Mononuclear cell (primary cell): ENCODE measurements around the gene CDC20. TPM values are rescaled to one million over a fixed set of nuclear protein-coding genes. Genes with fewer than 3 reads are reported as not detected.

Experiments
- H3K27me3 ChIP-seq: 2 replicates; pipeline ENCODE4 v1.6.0; 2011; ENCODE audit warnings: low read length, control low read depth; ENCODE audit not compliant: insufficient read depth
- H3K4me1 ChIP-seq: 2 replicates; pipeline ENCODE4 v1.5.1; 2011; ENCODE audit warnings: mild to moderate bottlenecking, low read length, control low read depth; ENCODE audit not compliant: insufficient read depth
- H3K4me3 ChIP-seq: 2 replicates; pipeline ENCODE4 v1.5.1; 2011; ENCODE audit warnings: mild to moderate bottlenecking, low read length, moderate library complexity
- H3K9me3 ChIP-seq: 2 replicates; pipeline ENCODE4 v1.5.1; 2011; ENCODE audit warnings: low read depth, mild to moderate bottlenecking, control low read depth, low read length
- total RNA-seq: library from RNA; depleted of rRNA; stranded (reverse); fragments of >200 nt; gene quantifications from one replicate; pipeline ENCODE4 v1.2.3, GENCODE V29; 2012

The CDC20 gene
- total RNA-seq, 1 donor, result 0.52 TPM

DNA sequence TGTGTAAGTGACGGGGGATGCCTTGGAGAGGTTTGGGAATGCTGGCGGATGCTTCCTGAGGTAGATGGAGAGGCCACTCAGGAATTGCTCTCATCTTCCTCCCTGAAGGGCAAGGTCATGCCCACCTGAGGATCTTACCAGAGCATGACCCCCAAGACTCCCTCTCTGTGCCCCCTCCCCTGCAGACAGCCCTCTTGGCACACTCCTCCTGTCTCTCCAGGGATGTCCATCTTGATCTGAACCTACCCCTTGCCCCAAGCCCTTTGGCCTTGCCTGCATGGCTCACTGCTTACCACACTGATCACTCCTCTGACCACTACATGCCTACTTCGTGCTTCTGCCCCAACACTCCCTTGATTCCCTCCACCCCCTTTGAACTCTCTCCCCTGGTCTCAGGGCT lies 39.0 kb upstream of the CDC20 start:
- Histone ChIP-seq H3K9me3 (no peaks in the 10 kb centered on the region), H3K4me1 (no peaks in the 10 kb centered on the region), H3K4me3 (no peak overlapping the region), H3K27me3 (no peaks in the 10 kb centered on the region)

DNA sequence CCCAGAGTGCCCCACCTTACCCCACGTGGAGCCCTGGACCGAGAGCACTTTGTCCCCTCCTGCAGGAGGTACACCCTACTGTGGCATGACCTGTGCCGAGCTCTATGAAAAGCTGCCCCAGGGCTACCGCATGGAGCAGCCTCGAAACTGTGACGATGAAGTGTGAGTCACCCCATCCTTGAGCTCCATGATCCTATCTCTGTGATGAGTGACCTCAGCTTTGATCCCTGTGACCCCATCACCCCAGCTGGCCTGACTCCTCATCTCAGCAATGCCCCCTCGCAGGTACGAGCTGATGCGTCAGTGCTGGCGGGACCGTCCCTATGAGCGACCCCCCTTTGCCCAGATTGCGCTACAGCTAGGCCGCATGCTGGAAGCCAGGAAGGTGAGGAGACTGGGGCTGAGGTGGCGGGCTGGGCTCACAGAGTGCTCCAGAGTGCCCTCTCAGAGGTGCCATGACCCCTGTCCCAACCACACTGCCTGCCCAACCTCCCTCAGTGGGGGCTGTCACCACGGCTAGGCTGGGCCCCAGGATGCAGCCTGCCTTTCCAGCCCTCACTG lies 37.4 kb upstream of the CDC20 start:
- Histone ChIP-seq H3K27me3 (no peaks in the 10 kb centered on the region), H3K4me3 (no peak overlapping the region), H3K4me1 (no peaks in the 10 kb centered on the region)

DNA sequence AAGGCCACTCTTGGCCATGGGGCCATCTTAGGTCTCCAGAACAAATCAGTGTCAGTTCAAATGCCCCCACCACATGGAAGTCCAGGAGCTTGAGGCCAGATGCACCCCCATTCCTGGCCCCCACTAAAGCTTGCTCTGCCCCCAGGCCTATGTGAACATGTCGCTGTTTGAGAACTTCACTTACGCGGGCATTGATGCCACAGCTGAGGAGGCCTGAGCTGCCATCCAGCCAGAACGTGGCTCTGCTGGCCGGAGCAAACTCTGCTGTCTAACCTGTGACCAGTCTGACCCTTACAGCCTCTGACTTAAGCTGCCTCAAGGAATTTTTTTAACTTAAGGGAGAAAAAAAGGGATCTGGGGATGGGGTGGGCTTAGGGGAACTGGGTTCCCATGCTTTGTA lies 36.3 kb upstream of the CDC20 start:
- no peaks in the 10 kb centered on the region for H3K4me1 ChIP-seq

More for the DNA sequence above, 37.4 kb upstream of the CDC20 start:
- no peaks in the 10 kb centered on the region for H3K9me3 ChIP-seq

DNA sequence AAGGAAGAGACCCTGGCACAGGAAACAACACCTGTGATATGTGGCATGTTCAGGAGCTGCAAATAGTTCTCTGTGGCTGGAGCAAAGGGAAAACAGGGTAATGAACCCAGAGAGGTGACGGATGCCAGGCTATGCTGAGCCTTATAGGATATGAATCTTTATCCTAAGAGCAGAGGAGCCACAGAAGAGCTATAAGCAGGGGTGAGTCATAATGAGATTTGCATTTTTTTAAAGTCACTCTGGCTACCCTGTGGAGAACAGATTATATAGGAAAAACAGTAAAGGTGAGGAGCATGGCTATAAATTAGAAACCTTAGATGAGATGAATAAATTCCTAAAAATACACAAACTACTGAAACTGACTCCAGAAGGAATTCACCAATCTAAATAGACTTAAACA lies 34.0 kb upstream of the CDC20 start:
- Histone ChIP-seq H3K4me3 (no peak overlapping the region), H3K4me1 (peaks cover 3% of the 10 kb centered on the region), H3K27me3 (no peaks in the 10 kb centered on the region)

More for the DNA sequence above, 36.3 kb upstream of the CDC20 start:
- H3K27me3 ChIP-seq, result no peaks in the 10 kb centered on the region
- H3K4me3 ChIP-seq, result no peak overlapping the region
- no peaks in the 10 kb centered on the region for H3K9me3 ChIP-seq

DNA sequence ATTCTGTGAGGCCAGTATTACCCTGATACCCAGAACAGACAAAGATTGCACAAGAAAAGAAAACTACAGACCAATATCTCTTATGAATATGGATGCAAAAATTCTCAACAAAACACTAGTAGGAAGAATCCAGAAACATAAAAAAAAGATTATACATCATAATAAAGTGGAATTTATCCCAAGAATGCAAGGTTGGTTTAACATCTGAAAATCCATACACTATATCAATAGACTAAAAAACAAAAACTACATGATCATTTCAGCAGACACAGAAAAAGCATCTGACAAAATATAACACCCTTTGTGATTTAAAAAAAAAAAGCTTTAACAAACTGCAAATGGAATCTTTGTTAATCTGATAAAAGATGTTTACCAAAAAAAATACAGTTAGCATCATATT lies 33.4 kb upstream of the CDC20 start:
- Histone ChIP-seq H3K27me3 (no peaks in the 10 kb centered on the region), H3K4me3 (no peak overlapping the region), H3K9me3 (no peaks in the 10 kb centered on the region), H3K4me1 (peaks cover 8% of the 10 kb centered on the region)

More for the DNA sequence above, 34.0 kb upstream of the CDC20 start:
- H3K9me3 ChIP-seq, result no peaks in the 10 kb centered on the region

DNA sequence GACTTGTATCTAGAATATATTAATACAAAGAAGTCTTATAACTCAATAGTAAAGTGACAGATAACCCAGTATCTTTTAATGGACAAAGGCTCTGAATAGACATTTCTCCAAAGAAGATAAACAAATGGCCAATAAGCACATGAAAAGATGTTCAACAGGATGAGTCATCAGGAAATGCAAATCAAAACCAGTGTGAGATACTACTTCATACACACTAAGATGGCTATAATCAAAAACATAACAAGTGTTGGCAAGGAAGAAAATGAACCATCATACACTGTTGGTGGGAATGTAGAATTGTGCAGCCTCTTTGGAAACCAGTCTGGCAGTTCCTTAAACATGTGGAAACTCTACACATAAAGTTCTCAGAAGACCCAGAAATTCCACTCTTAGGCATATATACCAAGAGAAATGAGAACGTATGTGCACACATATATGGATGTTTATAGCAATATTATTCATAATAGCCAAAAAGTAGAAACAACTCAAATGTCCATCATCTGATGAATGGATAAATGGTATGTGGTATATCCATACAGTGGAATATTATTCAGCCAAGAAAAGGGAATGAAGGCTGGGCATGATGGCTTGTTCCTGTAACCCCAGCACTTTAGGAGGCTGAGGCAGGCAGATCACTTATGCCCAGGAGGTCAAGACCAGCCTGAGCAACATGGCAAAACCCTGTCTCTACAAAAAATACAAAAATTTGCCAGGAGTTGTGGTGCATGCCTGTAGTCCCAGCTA lies 31.1 kb upstream of the CDC20 start:
- no peak overlapping the region for H3K4me3 ChIP-seq
- peaks cover 9% of the 10 kb centered on the region for H3K4me1 ChIP-seq
- no peaks in the 10 kb centered on the region for H3K9me3 ChIP-seq
- H3K27me3 ChIP-seq, result no peaks in the 10 kb centered on the region

DNA sequence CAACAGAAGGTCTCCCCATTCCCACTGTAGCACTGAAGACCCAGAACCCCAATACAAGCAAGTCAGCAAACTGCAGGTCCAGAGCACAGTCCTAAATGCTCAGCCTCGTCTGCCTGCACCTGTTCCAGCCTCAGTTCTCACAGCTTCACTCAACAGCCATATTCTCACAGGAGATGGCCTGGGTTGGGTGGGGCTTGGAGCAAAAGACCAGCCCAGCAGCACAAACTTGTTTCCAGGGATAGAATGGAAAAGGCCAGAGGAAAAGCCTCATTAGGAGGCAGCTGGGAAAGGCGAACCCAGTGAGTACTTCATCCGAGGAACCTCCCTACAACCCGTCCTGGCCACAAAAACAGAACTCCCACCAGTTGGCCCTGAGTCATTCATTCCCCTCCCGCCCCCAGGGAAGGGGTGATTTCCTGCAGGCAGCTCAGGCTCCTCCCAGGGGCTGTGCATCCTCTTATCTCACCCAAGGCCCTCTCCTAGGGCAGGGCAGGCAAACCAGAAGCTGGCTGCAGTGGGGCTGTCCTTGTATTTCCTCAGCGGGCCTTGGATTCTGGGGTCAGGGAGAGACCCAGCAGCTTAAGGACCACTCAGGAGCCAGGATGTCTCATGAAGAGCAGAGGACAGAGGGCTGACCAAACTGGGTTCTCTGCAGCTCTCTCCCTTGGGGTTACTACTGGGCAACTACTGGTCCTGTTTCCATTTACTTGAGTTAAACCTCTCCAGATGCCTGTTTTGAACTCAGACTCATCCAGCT lies 28.6 kb upstream of the CDC20 start:
- peaks cover 9% of the 10 kb centered on the region for H3K4me1 ChIP-seq
- no peaks in the 10 kb centered on the region for H3K27me3 ChIP-seq
- H3K9me3 ChIP-seq, result no peaks in the 10 kb centered on the region
- no peak overlapping the region for H3K4me3 ChIP-seq

DNA sequence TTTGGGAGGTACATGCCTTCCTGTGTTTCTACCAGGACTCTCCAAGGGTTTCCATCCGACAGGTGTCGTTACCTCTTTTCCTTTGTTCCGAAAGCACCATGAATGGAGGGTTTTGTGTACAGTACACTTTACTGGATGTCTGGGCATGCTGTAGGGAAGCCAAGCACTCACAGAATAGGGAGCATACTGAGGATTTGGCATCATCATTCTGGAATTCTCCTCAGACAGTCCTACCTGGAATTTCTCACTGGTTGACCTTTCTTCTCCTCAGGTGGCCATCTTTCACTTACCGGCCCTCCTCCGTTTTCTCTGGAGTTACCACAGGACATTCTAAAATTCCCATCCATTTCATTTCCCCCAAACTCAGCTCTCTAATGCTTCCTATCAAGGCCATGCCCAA lies 27.1 kb upstream of the CDC20 start:
- Histone ChIP-seq H3K9me3 (no peaks in the 10 kb centered on the region), H3K4me1 (peaks cover 9% of the 10 kb centered on the region), H3K27me3 (no peaks in the 10 kb centered on the region), H3K4me3 (no peak overlapping the region)

DNA sequence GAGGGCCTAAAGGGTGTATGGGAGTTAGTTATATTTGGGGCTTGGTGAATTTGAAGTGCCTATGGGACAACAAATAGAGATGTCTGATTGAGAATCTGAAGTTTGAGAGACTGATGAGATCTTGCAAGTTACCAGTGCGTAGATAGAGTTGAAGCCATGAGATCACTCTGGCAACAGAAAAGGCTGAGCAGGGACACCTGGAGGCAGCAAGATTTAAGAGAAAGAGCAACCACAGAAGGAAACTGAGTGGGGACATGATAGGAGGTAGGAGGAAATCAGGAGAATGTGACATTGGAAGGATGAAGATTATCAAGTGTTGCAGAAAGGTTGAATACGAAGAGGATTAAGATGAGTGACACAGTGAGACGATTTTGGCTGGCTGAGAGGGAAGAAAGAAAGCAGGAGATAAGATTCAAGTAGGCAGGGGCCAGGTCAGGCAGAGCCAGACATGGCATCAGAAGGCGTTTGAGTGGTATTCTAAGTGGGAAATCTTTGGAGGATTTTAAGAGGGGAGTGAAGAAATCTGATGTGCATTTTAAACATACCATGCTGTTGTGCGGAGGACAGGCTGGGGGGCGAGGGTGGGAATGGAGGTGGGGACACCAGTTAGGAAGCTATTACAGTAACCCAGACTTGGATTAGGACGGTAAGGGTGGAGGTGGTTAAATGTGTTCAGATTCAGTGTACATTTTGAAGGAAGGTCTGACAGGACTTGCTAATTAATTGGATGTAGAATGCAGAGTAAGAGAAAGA lies 24.2 kb upstream of the CDC20 start:
- H3K4me3 ChIP-seq, result no peak overlapping the region
- H3K4me1 ChIP-seq, result peaks cover 8% of the 10 kb centered on the region
- H3K27me3 ChIP-seq, result no peaks in the 10 kb centered on the region
- H3K9me3 ChIP-seq, result no peaks in the 10 kb centered on the region

DNA sequence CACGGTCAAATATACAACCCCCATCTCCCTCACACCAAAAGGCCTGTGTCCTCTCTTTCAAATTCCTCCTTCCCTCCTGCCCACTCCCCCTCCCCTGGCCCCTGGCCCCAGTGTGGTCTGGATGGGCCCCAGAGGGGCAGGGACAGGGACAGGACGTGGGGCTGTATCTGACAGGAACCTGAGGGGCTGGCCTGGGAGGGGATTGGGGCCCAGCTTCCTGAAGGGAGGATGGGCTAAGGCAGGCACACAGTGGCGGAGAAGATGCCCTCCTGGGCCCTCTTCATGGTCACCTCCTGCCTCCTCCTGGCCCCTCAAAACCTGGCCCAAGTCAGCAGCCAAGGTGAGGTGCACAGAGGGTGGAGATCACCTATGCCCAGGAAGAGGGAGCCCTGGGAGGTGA lies 21.2 kb upstream of the CDC20 start, which contains the start of gene MPL:
MPL (plus strand) TSS at position 231 of the 400 bp plus-strand sequence; CDS start at position 262, 31 bp downstream.
- no peak within 1 kb of the TSS for H3K4me3 ChIP-seq
- no peaks in the 10 kb centered on the region for H3K9me3 ChIP-seq
- no peaks in the 10 kb centered on the region for H3K4me1 ChIP-seq
- H3K27me3 ChIP-seq, result no peaks in the 10 kb centered on the region

DNA sequence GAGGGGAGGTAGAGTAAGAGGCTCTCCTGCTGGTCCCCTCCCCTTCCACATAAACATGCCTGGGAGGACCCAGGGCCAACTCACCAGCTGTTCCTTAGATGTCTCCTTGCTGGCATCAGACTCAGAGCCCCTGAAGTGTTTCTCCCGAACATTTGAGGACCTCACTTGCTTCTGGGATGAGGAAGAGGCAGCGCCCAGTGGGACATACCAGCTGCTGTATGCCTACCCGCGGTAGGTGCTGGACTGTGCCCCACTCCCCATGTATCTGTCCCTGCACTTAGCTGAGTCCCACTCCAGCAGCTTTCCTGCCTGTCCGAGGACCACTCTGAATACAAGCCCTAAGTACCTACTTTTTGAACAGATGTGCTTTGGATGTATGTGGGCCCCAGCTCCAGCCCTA lies 20.8 kb upstream of the CDC20 start:
- Histone ChIP-seq H3K9me3 (no peaks in the 10 kb centered on the region), H3K27me3 (no peaks in the 10 kb centered on the region), H3K4me1 (no peaks in the 10 kb centered on the region), H3K4me3 (no peak overlapping the region)

DNA sequence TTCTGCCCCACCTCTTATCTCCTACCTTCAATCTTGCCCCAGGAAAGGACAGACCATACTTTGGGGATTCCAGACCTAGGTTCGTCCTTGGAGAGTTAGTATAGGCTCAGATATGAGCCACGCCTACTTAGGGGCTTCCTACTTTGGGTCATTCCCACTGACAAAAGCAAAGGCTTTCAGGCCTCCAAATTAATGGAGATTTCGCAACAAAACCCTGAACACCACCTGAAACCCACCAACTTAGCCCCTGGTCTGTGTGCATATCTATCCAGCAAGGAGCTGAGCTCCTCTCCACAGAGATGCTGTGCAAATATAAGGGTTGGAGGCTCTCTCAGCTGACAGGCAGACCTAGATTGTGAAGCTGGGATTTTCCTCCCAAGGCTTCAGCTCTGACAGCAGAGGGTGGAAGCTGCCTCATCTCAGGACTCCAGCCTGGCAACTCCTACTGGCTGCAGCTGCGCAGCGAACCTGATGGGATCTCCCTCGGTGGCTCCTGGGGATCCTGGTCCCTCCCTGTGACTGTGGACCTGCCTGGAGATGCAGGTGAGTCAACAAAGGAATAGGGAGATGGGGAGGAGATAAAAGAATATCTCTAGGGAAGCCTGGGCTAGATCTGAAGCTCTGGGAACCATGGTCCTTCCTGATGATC lies 19.1 kb upstream of the CDC20 start:
- Histone ChIP-seq H3K9me3 (no peaks in the 10 kb centered on the region), H3K27me3 (no peaks in the 10 kb centered on the region), H3K4me3 (no peak overlapping the region), H3K4me1 (no peaks in the 10 kb centered on the region)

DNA sequence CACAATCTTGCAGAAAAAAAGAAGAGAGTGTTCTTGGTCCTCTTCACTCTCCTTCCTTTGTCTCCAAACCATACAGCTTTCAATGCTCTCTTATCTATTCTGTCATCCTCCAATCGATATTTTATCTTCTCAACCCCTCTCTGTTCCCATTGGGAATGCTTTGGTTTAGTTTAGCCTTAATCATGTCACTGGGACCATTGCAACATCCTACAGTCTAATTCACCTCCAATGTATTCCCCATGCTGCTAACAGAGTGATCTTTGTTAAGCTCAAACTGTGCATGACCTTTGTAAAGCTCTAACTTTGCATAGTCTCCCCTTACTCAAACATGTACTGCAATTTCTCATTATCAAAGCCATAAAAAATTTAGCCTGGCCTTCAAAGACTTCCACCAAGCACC lies 18.2 kb upstream of the CDC20 start:
- H3K4me1 ChIP-seq, result no peaks in the 10 kb centered on the region
- H3K9me3 ChIP-seq, result no peaks in the 10 kb centered on the region
- no peaks in the 10 kb centered on the region for H3K27me3 ChIP-seq
- H3K4me3 ChIP-seq, result no peak overlapping the region

DNA sequence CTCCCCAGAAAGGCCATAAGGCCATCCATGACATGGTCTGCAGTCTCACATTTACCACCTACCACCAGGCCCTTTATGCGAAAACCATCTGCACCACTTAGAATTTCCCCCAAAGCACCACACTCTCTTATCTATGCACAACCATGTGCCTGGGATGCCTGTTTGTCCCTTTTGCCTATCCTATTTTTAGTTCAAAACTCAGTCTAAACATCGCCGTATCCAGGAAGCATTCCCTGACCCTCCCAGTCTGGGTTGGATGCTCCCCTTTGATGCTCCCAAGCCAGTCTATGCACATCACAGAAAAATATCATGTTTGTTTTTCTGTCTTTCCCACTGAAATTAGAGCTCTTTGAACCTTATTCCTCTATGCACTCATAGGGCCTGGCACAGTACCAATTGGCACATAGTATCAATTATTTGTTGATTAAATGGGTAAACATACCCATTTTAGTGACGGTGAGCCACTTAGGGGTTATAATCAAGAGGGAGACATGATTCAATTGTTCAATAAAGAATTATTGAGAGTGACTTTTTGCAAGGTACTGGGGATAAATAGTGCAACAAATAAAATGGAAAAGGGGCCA lies 14.4 kb upstream of the CDC20 start:
- no peaks in the 10 kb centered on the region for H3K4me1 ChIP-seq
- H3K27me3 ChIP-seq, result no peaks in the 10 kb centered on the region
- H3K9me3 ChIP-seq, result no peaks in the 10 kb centered on the region
- no peak overlapping the region for H3K4me3 ChIP-seq
